Ectodermal cell (in vitro differentiated cells): ENCODE results near the gene NPAS1.

Experiments used
- H3K27ac ChIP-seq: 2 replicates; pipeline ENCODE4 v1.7.0; 2013; ENCODE audit warnings: mild to moderate bottlenecking, low read depth, low read length; ENCODE audit not compliant: insufficient read depth, poor library complexity, severe bottlenecking
- H3K27me3 ChIP-seq: 2 replicates; pipeline ENCODE4 v1.7.0; 2013; ENCODE audit warnings: mild to moderate bottlenecking, low read length; ENCODE audit not compliant: insufficient read depth, control insufficient read depth, poor library complexity, severe bottlenecking
- H3K36me3 ChIP-seq: one replicate; pipeline ENCODE4 v1.7.0; 2013; ENCODE audit warnings: low read length; ENCODE audit not compliant: control insufficient read depth, insufficient read depth
- H3K4me1 ChIP-seq: one replicate; pipeline ENCODE4 v1.7.0; 2013; ENCODE audit warnings: low read length; ENCODE audit not compliant: control insufficient read depth, insufficient read depth
- H3K4me3 ChIP-seq: 2 replicates; pipeline ENCODE4 v1.7.0; 2013; ENCODE audit warnings: low read depth, low read length, control low read depth; ENCODE audit not compliant: insufficient read depth
- H3K9me3 ChIP-seq: 2 replicates; pipeline ENCODE4 v1.7.0; 2013; ENCODE audit warnings: mild to moderate bottlenecking, low read length, moderate library complexity; ENCODE audit not compliant: control insufficient read depth
- WGBS, 2 experiments: methylation state at CpG; one replicate each; pipeline ENCODE4 v1.1.7; 2013; ENCODE audit warnings: missing lambda C conversion rate in 2 of 2; 5-methylcytosine and 5-hydroxymethylcytosine counted together

NPAS1 gene

GRCh38 chr19:47067215-47067847 is 47.7 kb downstream of the NPAS1 start:
- Histone ChIP-seq H3K4me1 (no peaks in the 10 kb centered on the region), H3K36me3 (peaks cover 41% of the 10 kb centered on the region), H3K9me3 (no peaks in the 10 kb centered on the region), H3K4me3 (no peak overlapping the region), H3K27me3 (no peaks in the 10 kb centered on the region), H3K27ac (no peak overlapping the region)
- 96% methylated on average over 36 of the region's 36 CpGs for WGBS, 2 experiments

- WGBS, 2 experiments: 93 to 95% methylated on average over 8 of the region's 8 CpGs
- Histone ChIP-seq H3K4me1 (no peaks in the 10 kb centered on the region), H3K36me3 (peaks cover 41% of the 10 kb centered on the region), H3K27ac (no peak overlapping the region), H3K27me3 (no peaks in the 10 kb centered on the region), H3K4me3 (no peak overlapping the region), H3K9me3 (no peaks in the 10 kb centered on the region)
Observed at GRCh38 chr19:47068246-47068645, 48.6 kb downstream of the NPAS1 start.

GRCh38 chr19:47068876-47069406 is 49.3 kb downstream of the NPAS1 start:
- Histone ChIP-seq H3K36me3 (peaks cover 41% of the 10 kb centered on the region), H3K9me3 (no peaks in the 10 kb centered on the region)
- WGBS, 2 experiments: 94 to 95% methylated on average over 18 of the region's 18 CpGs

GRCh38 chr19:47069795-47070194 is 50.2 kb downstream of the NPAS1 start:
- 95 to 96% methylated on average over 15 of the region's 15 CpGs for WGBS, 2 experiments
- no peak overlapping the region for H3K4me3 ChIP-seq
- peaks cover 40% of the 10 kb centered on the region for H3K36me3 ChIP-seq
- H3K27me3 ChIP-seq: no peaks in the 10 kb centered on the region
- no peak overlapping the region for H3K27ac ChIP-seq
- no peaks in the 10 kb centered on the region for H3K4me1 ChIP-seq
- no peaks in the 10 kb centered on the region for H3K9me3 ChIP-seq

More at GRCh38 chr19:47068876-47069406, 49.3 kb downstream of the NPAS1 start:
- Histone ChIP-seq H3K4me1 (no peaks in the 10 kb centered on the region), H3K27me3 (no peaks in the 10 kb centered on the region), H3K4me3 (no peak overlapping the region), H3K27ac (no peak overlapping the region)

GRCh38 chr19:47070756-47071155 is 51.1 kb downstream of the NPAS1 start:
- WGBS, 2 experiments: 96% methylated on average over 18 of the region's 18 CpGs
- no peaks in the 10 kb centered on the region for H3K4me1 ChIP-seq
- H3K27ac ChIP-seq: no peak overlapping the region
- H3K4me3 ChIP-seq: no peak overlapping the region
- H3K27me3 ChIP-seq: no peaks in the 10 kb centered on the region
- no peaks in the 10 kb centered on the region for H3K9me3 ChIP-seq
- peaks cover 37% of the 10 kb centered on the region for H3K36me3 ChIP-seq

- Histone ChIP-seq H3K36me3 (peaks cover 40% of the 10 kb centered on the region), H3K27ac (no peak overlapping the region), H3K9me3 (no peaks in the 10 kb centered on the region), H3K4me3 (no peak overlapping the region), H3K27me3 (no peaks in the 10 kb centered on the region), H3K4me1 (no peaks in the 10 kb centered on the region)
- WGBS, 2 experiments: 95% methylated on average over 12 of the region's 12 CpGs
Observed at GRCh38 chr19:47071731-47072130, 52.1 kb downstream of the NPAS1 start.

GRCh38 chr19:47072323-47072722 is 52.7 kb downstream of the NPAS1 start:
- H3K4me1 ChIP-seq: no peaks in the 10 kb centered on the region
- peaks cover 44% of the 10 kb centered on the region for H3K36me3 ChIP-seq
- no peak overlapping the region for H3K4me3 ChIP-seq
- no peaks in the 10 kb centered on the region for H3K27me3 ChIP-seq
- WGBS, 2 experiments: 95% methylated on average over 16 to 17 of the region's 17 CpGs
- no peak overlapping the region for H3K27ac ChIP-seq
- no peaks in the 10 kb centered on the region for H3K9me3 ChIP-seq

GRCh38 chr19:47073574-47073973 is 53.9 kb downstream of the NPAS1 start:
- 96 to 97% methylated on average over 10 of the region's 10 CpGs for WGBS, 2 experiments
- H3K4me3 ChIP-seq: no peak overlapping the region
- no peaks in the 10 kb centered on the region for H3K9me3 ChIP-seq
- no peaks in the 10 kb centered on the region for H3K4me1 ChIP-seq
- H3K36me3 ChIP-seq: peaks cover 45% of the 10 kb centered on the region
- no peak overlapping the region for H3K27ac ChIP-seq
- no peaks in the 10 kb centered on the region for H3K27me3 ChIP-seq

GRCh38 chr19:47074621-47075020 is 55.0 kb downstream of the NPAS1 start:
- WGBS, 2 experiments: 96 to 97% methylated on average over 9 of the region's 9 CpGs
- Histone ChIP-seq H3K9me3 (no peaks in the 10 kb centered on the region), H3K27ac (no peak overlapping the region), H3K36me3 (peaks cover 46% of the 10 kb centered on the region), H3K4me3 (no peak overlapping the region), H3K27me3 (no peaks in the 10 kb centered on the region), H3K4me1 (no peaks in the 10 kb centered on the region)

- H3K27ac ChIP-seq: no peak overlapping the region
- no peaks in the 10 kb centered on the region for H3K4me1 ChIP-seq
- H3K9me3 ChIP-seq: no peaks in the 10 kb centered on the region
- H3K27me3 ChIP-seq: no peaks in the 10 kb centered on the region
- WGBS, 2 experiments: 94 to 95% methylated on average over 15 of the region's 15 CpGs
- H3K36me3 ChIP-seq: peaks cover 41% of the 10 kb centered on the region
- H3K4me3 ChIP-seq: no peak overlapping the region
Observed at GRCh38 chr19:47075179-47075810, 55.7 kb downstream of the NPAS1 start.
